ENCODE results near the gene PRIM1. TPM values are rescaled to one million over a fixed set of nuclear protein-coding genes. Genes with fewer than 3 reads are reported as not detected.
"Not testable (repeated sequence)": the region's sequence is repeated elsewhere in the genome, so short reads cannot be mapped to it uniquely, and the experiment has no call there.

Gene PRIM1
- total RNA-seq = 4.9 TPM

GRCh38 chr12:56751712-56752598 lies at the start of gene PRIM1:
TSS of gene PRIM1 (minus strand) at chr12:56752323. CDS start at chr12:56752298, 25 bp downstream.
- ATAC-seq (peak; percentile 94), DNase-seq (ENCODE audit: low spot score) (peak; percentile 88)

GRCh38 chr12:56800221-56800620 lies 48.1 kb upstream of the PRIM1 start:
- ATAC-seq = no peak
- no peak for DNase-seq (ENCODE audit: low spot score)

- DNase-seq (ENCODE audit: low spot score); ATAC-seq: not testable (repeated sequence)
Observed at GRCh38 chr12:56799345-56799744, 47.2 kb upstream of the PRIM1 start.

GRCh38 chr12:56795791-56796190 lies 43.7 kb upstream of the PRIM1 start:
- ATAC-seq = not testable (repeated sequence)

GRCh38 chr12:56795046-56795562 lies 43.0 kb upstream of the PRIM1 start:
- ATAC-seq = not testable (repeated sequence)
- DNase-seq (ENCODE audit: low spot score) = peak; percentile 48

More at GRCh38 chr12:56795791-56796190, 43.7 kb upstream of the PRIM1 start:
- DNase-seq (ENCODE audit: low spot score) = peak; percentile 38

- peak; percentile 27 for ATAC-seq
- peak; percentile 44 for DNase-seq (ENCODE audit: low spot score)
Observed at GRCh38 chr12:56793124-56793523, 41.0 kb upstream of the PRIM1 start.

GRCh38 chr12:56792678-56793077 lies 40.6 kb upstream of the PRIM1 start:
- peak; percentile 61 for ATAC-seq
- peak; percentile 7 for DNase-seq (ENCODE audit: low spot score)

GRCh38 chr12:56789429-56789828 lies 37.3 kb upstream of the PRIM1 start:
- not testable (repeated sequence) for ATAC-seq
- peak; percentile 41 for DNase-seq (ENCODE audit: low spot score)

- no peak for DNase-seq (ENCODE audit: low spot score)
- no peak for ATAC-seq
Observed at GRCh38 chr12:56787498-56787897, 35.4 kb upstream of the PRIM1 start.

GRCh38 chr12:56785874-56786273 lies 33.8 kb upstream of the PRIM1 start:
- DNase-seq (ENCODE audit: low spot score) = no peak
- ATAC-seq = no peak

GRCh38 chr12:56785141-56785865 lies 33.2 kb upstream of the PRIM1 start:
- ATAC-seq (peak; percentile 43), DNase-seq (ENCODE audit: low spot score) (peak; percentile 41)

GRCh38 chr12:56781726-56782125 lies 29.6 kb upstream of the PRIM1 start:
- DNase-seq (ENCODE audit: low spot score) (peak; percentile 24), ATAC-seq (peak; percentile 27)

GRCh38 chr12:56778756-56779155 lies 26.6 kb upstream of the PRIM1 start:
- ATAC-seq (no peak), DNase-seq (ENCODE audit: low spot score) (peak; percentile 44)

- no peak for DNase-seq (ENCODE audit: low spot score)
- no peak for ATAC-seq
Observed at GRCh38 chr12:56776654-56777053, 24.5 kb upstream of the PRIM1 start.

- no peak for ATAC-seq
- no peak for DNase-seq (ENCODE audit: low spot score)
Observed at GRCh38 chr12:56775638-56776037, 23.5 kb upstream of the PRIM1 start.

- DNase-seq (ENCODE audit: low spot score) (peak; percentile 6), ATAC-seq (no peak)
Observed at GRCh38 chr12:56773113-56773512, 21.0 kb upstream of the PRIM1 start.

- ATAC-seq = peak; percentile 4
- no peak for DNase-seq (ENCODE audit: low spot score)
Observed at GRCh38 chr12:56772625-56773024, 20.5 kb upstream of the PRIM1 start.

- DNase-seq (ENCODE audit: low spot score) = no peak
- ATAC-seq = no peak
Observed at GRCh38 chr12:56769868-56770267, 17.7 kb upstream of the PRIM1 start.

- peak; percentile 71 for DNase-seq (ENCODE audit: low spot score)
- ATAC-seq = peak; percentile 59
Observed at GRCh38 chr12:56768424-56768823, 16.3 kb upstream of the PRIM1 start.

- ATAC-seq (peak; percentile 41), DNase-seq (ENCODE audit: low spot score) (no peak)
Observed at GRCh38 chr12:56766535-56766934, 14.4 kb upstream of the PRIM1 start.
